ENCODE results near the gene FAM98C. TPM values are rescaled to one million over a fixed set of nuclear protein-coding genes. Genes with fewer than 3 reads are reported as not detected.
A peak's percentile ranks its signal among the peaks of the same experiment; 100 is the strongest.
"Not testable (repeated sequence)": the region's sequence is repeated elsewhere in the genome, so short reads cannot be mapped to it uniquely, and the experiment has no call there.

The FAM98C gene
- total and polyA plus RNA-seq, 4 donors: 10.5 to 52.3 (median 29.2) TPM

DNA sequence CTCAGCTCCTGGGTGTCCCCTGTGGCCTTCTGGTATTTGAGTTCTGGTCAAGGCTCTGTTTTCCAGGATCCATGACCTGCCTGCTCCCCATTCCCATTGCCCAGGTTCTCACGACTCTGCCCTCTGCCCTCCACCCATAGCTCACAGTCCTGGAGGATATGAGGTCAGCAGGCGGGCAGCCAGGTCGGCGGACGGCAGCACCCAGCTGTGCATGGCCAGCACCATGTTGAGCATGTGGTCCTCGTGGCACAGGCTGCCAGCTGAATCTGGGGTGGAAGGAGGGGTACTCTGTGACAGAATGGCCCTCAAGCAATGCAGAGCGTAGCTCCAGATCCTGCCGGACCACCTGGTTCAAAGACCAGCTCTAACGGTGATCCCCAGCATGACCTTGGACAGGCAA lies 18.0 kb downstream of the FAM98C start:
- peaks cover 7% of the 10 kb centered on the region for H3K27me3 ChIP-seq (ENCODE audit: control insufficient read depth, insufficient read depth, low read length)
- no peaks in the 10 kb centered on the region for H3K9me3 ChIP-seq (ENCODE audit: control insufficient read depth, insufficient read depth, low read length)
- peaks cover 16% of the 10 kb centered on the region for H3K4me1 ChIP-seq (ENCODE audit: control insufficient read depth, insufficient read depth, low read length)
- no peak overlapping the region for H3K4me3 ChIP-seq (ENCODE audit: low read depth, low read length)
- no peak for DNase-seq (ENCODE audit: low read depth in 4 of 6, low spot score in 6 of 6)
- H3K36me3 ChIP-seq (ENCODE audit: control insufficient read depth, insufficient read depth, low read length): no peaks in the 10 kb centered on the region
- WGBS (ENCODE audit: insufficient coverage): 87% methylated on average over 9 of the region's 9 CpGs
- H3K27ac ChIP-seq (ENCODE audit: low read depth, low read length): no peak overlapping the region

DNA sequence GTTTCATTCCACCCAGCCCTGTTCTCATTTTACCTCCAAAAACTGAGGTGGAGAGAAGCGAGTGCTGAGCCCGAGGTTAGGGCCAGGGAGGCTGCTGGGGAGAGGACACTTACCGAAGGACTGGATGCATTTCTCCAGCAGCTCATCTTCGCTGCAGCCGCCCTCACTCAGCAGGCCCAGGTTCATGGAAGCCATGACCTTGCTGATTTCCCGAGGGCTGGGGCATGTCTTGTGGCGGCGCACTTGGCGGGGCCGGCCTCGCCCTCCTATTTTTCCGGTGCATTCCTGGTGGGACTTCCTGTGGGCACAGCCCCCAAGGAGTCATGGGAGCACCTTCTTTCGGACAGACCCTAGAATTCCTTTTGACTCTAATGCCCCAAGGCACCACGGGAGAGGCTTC lies 19.0 kb downstream of the FAM98C start:
- 85% methylated on average over 14 of the region's 14 CpGs for WGBS (ENCODE audit: insufficient coverage)
- H3K27ac ChIP-seq (ENCODE audit: low read depth, low read length): no peak overlapping the region
- H3K27me3 ChIP-seq (ENCODE audit: control insufficient read depth, insufficient read depth, low read length): peaks cover 7% of the 10 kb centered on the region
- no peaks in the 10 kb centered on the region for H3K9me3 ChIP-seq (ENCODE audit: control insufficient read depth, insufficient read depth, low read length)
- H3K4me1 ChIP-seq (ENCODE audit: control insufficient read depth, insufficient read depth, low read length): peaks cover 17% of the 10 kb centered on the region
- no peaks in the 10 kb centered on the region for H3K36me3 ChIP-seq (ENCODE audit: control insufficient read depth, insufficient read depth, low read length)
- no peak overlapping the region for H3K4me3 ChIP-seq (ENCODE audit: low read depth, low read length)
- no peak for DNase-seq (ENCODE audit: low read depth in 4 of 6, low spot score in 6 of 6)

DNA sequence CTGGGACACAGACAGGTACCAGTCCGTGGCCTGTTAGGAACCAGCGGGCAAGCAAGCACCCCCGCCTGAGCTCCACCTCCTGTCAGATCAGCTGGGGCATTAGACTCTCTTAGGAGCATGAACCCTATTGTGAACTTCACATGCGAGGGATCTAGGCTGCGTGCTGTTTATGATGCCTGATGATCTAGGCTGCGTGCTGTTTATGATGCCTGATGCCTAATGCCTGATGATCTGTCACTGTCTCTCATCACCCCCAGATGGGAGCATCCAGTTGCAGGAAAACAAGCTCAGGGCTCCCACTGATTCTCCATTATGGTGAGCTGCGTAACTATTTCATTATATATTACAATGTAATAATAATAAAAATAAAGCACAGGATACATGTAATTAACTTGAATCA lies 19.5 kb downstream of the FAM98C start:
- Histone ChIP-seq H3K4me3 (ENCODE audit: low read depth, low read length) (no peak overlapping the region), H3K9me3 (ENCODE audit: control insufficient read depth, insufficient read depth, low read length) (no peaks in the 10 kb centered on the region), H3K36me3 (ENCODE audit: control insufficient read depth, insufficient read depth, low read length) (no peaks in the 10 kb centered on the region), H3K27me3 (ENCODE audit: control insufficient read depth, insufficient read depth, low read length) (peaks cover 7% of the 10 kb centered on the region), H3K4me1 (ENCODE audit: control insufficient read depth, insufficient read depth, low read length) (peaks cover 17% of the 10 kb centered on the region), H3K27ac (ENCODE audit: low read depth, low read length) (no peak overlapping the region)
- DNase-seq (ENCODE audit: low read depth in 4 of 6, low spot score in 6 of 6): peak in 1 of 6 donors; percentile 70
- WGBS (ENCODE audit: insufficient coverage): 59% methylated on average over 6 of the region's 7 CpGs

DNA sequence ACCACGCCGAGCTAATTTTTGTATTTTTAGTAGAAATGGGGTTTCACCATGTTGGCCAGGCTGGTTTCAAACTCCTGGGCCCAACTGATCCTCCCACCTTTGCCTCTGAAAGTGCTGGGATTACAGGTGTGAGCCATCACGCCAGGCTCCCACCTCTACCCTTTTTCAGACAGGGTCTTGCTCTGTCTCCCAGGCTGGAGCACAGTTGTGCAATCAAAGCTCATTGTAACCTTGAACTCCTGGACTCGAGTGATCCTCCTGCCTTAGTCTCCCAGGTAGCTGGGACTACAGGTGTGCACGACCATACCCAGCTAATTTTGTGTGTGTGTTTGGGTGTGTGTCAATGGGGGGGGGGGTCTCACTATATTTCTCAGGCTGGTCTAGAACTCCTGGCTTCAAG lies 21.4 kb downstream of the FAM98C start:
- H3K9me3 ChIP-seq (ENCODE audit: control insufficient read depth, insufficient read depth, low read length): no peaks in the 10 kb centered on the region
- H3K4me3 ChIP-seq (ENCODE audit: low read depth, low read length): no peak overlapping the region
- no peaks in the 10 kb centered on the region for H3K36me3 ChIP-seq (ENCODE audit: control insufficient read depth, insufficient read depth, low read length)
- 83% methylated on average over 1 of the region's 5 CpGs for WGBS (ENCODE audit: insufficient coverage)
- no peaks in the 10 kb centered on the region for H3K27me3 ChIP-seq (ENCODE audit: control insufficient read depth, insufficient read depth, low read length)
- peaks cover 5% of the 10 kb centered on the region for H3K4me1 ChIP-seq (ENCODE audit: control insufficient read depth, insufficient read depth, low read length)
- DNase-seq (ENCODE audit: low read depth in 4 of 6, low spot score in 6 of 6): no peak
- no peak overlapping the region for H3K27ac ChIP-seq (ENCODE audit: low read depth, low read length)

GRCh38 chr19:38425222-38425809 lies 22.4 kb downstream of the FAM98C start:
- no peak for DNase-seq (ENCODE audit: low read depth in 4 of 6, low spot score in 6 of 6)
- Histone ChIP-seq H3K27me3 (ENCODE audit: control insufficient read depth, insufficient read depth, low read length) (no peaks in the 10 kb centered on the region), H3K4me1 (ENCODE audit: control insufficient read depth, insufficient read depth, low read length) (peaks cover 5% of the 10 kb centered on the region), H3K27ac (ENCODE audit: low read depth, low read length) (no peak overlapping the region), H3K9me3 (ENCODE audit: control insufficient read depth, insufficient read depth, low read length) (no peaks in the 10 kb centered on the region), H3K4me3 (ENCODE audit: low read depth, low read length) (no peak overlapping the region), H3K36me3 (ENCODE audit: control insufficient read depth, insufficient read depth, low read length) (no peaks in the 10 kb centered on the region)
- WGBS (ENCODE audit: insufficient coverage): 71% methylated on average over 7 of the region's 7 CpGs

- Histone ChIP-seq H3K27me3 (ENCODE audit: control insufficient read depth, insufficient read depth, low read length) (no peaks in the 10 kb centered on the region), H3K4me1 (ENCODE audit: control insufficient read depth, insufficient read depth, low read length) (peaks cover 5% of the 10 kb centered on the region), H3K9me3 (ENCODE audit: control insufficient read depth, insufficient read depth, low read length) (no peaks in the 10 kb centered on the region), H3K4me3 (ENCODE audit: low read depth, low read length) (no peak within 1 kb of the TSS), H3K36me3 (ENCODE audit: control insufficient read depth, insufficient read depth, low read length) (no peaks in the 10 kb centered on the region), H3K27ac (ENCODE audit: low read depth, low read length) (no peak within 1 kb of the TSS)
- DNase-seq (ENCODE audit: low read depth in 4 of 6, low spot score in 6 of 6): no peak
- WGBS (ENCODE audit: insufficient coverage): 64% methylated on average over 6 of the region's 20 CpGs
Observed at GRCh38 chr19:38425810-38426466, 23.0 kb downstream of the FAM98C start, which contains the start of gene RASGRP4. Gene RASGRP4 (minus strand): TSS chr19:38426219. CDS start chr19:38426091, 128 bp downstream.

DNA sequence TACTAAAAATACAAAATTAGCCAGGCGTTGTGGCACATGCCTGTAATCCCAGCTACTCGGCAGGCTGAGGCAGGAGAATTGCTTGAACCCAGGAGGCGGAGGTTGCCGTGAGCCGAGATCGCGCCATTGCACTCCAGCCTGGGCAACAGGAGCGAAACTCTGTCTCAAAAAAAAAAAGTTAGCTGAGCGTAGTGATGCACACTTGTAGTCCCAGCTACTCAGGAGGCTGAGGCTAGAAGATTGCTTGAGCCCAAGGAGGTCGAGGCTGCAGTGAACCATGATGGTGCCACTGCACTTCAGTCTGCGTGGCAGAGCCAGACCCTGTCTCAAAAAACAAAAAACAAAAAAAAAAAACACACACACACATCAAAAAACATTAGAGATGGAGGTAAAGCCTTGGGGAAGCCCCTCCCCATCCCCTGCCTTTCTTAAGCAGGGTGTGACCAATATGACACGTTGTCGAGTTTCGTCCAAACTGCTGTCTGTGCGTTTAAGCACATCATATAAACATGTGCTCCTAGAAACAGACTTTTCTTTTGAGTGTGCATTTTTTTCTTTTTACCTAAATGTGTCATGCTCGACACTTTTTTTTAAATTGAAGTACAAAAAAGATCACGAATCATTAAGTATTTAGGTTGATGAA lies 24.3 kb downstream of the FAM98C start:
- H3K27me3 ChIP-seq (ENCODE audit: control insufficient read depth, insufficient read depth, low read length); H3K36me3 ChIP-seq (ENCODE audit: control insufficient read depth, insufficient read depth, low read length); H3K4me3 ChIP-seq (ENCODE audit: low read depth, low read length); H3K4me1 ChIP-seq (ENCODE audit: control insufficient read depth, insufficient read depth, low read length); DNase-seq (ENCODE audit: low read depth in 4 of 6, low spot score in 6 of 6); H3K9me3 ChIP-seq (ENCODE audit: control insufficient read depth, insufficient read depth, low read length); H3K27ac ChIP-seq (ENCODE audit: low read depth, low read length): not testable (repeated sequence)
- WGBS (ENCODE audit: insufficient coverage): 73% methylated on average over 10 of the region's 17 CpGs

GRCh38 chr19:38429055-38429810 lies 26.3 kb downstream of the FAM98C start:
- Histone ChIP-seq H3K36me3 (ENCODE audit: control insufficient read depth, insufficient read depth, low read length) (no peaks in the 10 kb centered on the region), H3K9me3 (ENCODE audit: control insufficient read depth, insufficient read depth, low read length) (no peaks in the 10 kb centered on the region), H3K4me3 (ENCODE audit: low read depth, low read length) (no peak overlapping the region), H3K27me3 (ENCODE audit: control insufficient read depth, insufficient read depth, low read length) (peaks cover 12% of the 10 kb centered on the region), H3K27ac (ENCODE audit: low read depth, low read length) (no peak overlapping the region), H3K4me1 (ENCODE audit: control insufficient read depth, insufficient read depth, low read length) (peaks cover 16% of the 10 kb centered on the region)
- 70% methylated on average over 13 of the region's 14 CpGs for WGBS (ENCODE audit: insufficient coverage)
- no peak for DNase-seq (ENCODE audit: low read depth in 4 of 6, low spot score in 6 of 6)

GRCh38 chr19:38429811-38430156 lies 26.9 kb downstream of the FAM98C start:
- no peaks in the 10 kb centered on the region for H3K36me3 ChIP-seq (ENCODE audit: control insufficient read depth, insufficient read depth, low read length)
- DNase-seq (ENCODE audit: low read depth in 4 of 6, low spot score in 6 of 6): no peak
- no CpG with 5 or more reads among the region's 2 CpGs for WGBS (ENCODE audit: insufficient coverage)
- peaks cover 22% of the 10 kb centered on the region for H3K4me1 ChIP-seq (ENCODE audit: control insufficient read depth, insufficient read depth, low read length)
- no peak overlapping the region for H3K27ac ChIP-seq (ENCODE audit: low read depth, low read length)
- H3K4me3 ChIP-seq (ENCODE audit: low read depth, low read length): no peak overlapping the region
- peaks cover 16% of the 10 kb centered on the region for H3K27me3 ChIP-seq (ENCODE audit: control insufficient read depth, insufficient read depth, low read length)
- H3K9me3 ChIP-seq (ENCODE audit: control insufficient read depth, insufficient read depth, low read length): no peaks in the 10 kb centered on the region

All from spinal cord (tissue), 10 donors.